ENCODE measurements around the gene ZNF862.

Gene ZNF862

DNA sequence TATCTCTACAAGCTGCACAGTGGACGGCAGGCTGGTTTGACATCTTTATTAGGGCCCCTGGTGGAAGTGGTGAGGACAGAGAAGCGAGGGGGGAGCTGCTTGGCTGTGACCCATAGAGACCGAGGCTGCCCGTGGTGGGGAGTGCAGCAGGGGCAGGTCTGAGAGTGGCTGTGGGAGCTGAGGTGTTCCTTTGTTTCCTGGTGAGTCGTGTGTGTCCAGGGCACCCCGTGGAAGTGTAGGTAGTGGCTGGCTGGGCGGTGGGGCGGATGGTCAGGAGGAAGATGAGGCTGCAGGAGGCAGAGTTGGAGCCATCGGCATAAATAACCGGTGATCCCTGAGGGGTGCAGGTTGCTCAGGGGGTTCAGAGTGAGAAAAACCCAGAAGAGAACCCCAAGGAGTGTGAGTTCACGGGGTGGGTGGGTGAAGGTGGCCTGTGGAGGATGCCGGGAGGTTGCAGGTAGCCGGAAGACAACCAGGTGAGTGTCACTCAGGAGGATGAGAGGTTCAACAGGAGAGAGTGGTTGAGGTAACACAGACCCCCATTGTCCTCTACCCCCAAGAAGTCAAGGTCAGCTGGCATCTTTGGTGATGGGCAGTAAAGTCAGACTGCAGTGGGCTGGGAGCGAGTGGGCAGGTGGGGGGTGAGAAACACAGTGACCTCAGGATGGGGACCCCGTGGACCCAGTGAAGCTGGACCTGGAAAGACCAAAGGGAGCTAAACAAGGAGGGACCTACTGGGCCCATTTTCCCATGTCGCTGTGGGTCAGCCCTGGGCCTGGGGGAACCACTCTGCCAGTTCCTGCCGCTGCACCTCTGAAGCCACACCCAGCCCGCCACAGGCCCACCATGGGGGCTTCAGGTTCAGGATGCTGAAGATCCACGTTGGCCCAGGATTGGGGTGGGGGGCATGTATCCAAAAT lies 43.4 kb downstream of the ZNF862 start:
- no peak for DNase-seq (ENCODE audit: low spot score)
- in situ Hi-C loops (cut with MboI; ENCODE audit: low sequenced_read_pairs, unreplicated experiment) = no loop called here
- no peak for TF ChIP-seq CTCF (IDR thresholded peaks at IDR 0.05; ENCODE audit: borderline replicate concordance, control extremely low read depth, extremely low read depth, insufficient read depth, missing control alignments)

GRCh38 chr7:149882248-149883047 lies 44.3 kb downstream of the ZNF862 start:
- in situ Hi-C loops (cut with MboI; ENCODE audit: low sequenced_read_pairs, unreplicated experiment) = no loop called here
- no peak for TF ChIP-seq CTCF (IDR thresholded peaks at IDR 0.05; ENCODE audit: borderline replicate concordance, control extremely low read depth, extremely low read depth, insufficient read depth, missing control alignments)
- no peak for DNase-seq (ENCODE audit: low spot score)

DNA sequence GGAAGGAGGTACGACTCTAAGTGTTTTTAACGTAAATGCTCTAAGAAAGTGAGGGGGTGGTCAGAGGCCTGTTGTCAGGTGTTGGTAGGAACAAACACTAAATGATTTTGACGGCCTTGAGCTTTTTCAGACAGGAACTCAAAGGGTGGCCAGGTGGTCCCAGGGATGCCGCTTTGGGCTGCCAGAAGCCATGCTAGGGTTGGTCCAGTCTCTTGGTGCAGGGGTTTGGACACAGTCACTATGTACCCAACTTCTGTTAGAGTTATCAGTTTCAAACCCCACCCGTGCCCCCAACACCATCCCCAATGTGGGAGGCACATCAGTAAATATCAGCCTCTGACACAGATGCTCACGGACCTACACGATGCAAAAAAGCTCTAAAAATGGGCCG lies 44.9 kb downstream of the ZNF862 start:
- no peak for DNase-seq (ENCODE audit: low spot score)
- no peak for TF ChIP-seq CTCF (IDR thresholded peaks at IDR 0.05; ENCODE audit: borderline replicate concordance, control extremely low read depth, extremely low read depth, insufficient read depth, missing control alignments)
- in situ Hi-C loops (cut with MboI; ENCODE audit: low sequenced_read_pairs, unreplicated experiment) = no loop called here

GRCh38 chr7:149883452-149883861 lies 45.3 kb downstream of the ZNF862 start:
- peak; percentile 51 for TF ChIP-seq CTCF (IDR thresholded peaks at IDR 0.05; ENCODE audit: borderline replicate concordance, control extremely low read depth, extremely low read depth, insufficient read depth, missing control alignments)
- in situ Hi-C loops (cut with MboI; ENCODE audit: low sequenced_read_pairs, unreplicated experiment) = no loop called here
- peak; percentile 75 for DNase-seq (ENCODE audit: low spot score)

- DNase-seq (ENCODE audit: low spot score) = no peak
- no peak for TF ChIP-seq CTCF (IDR thresholded peaks at IDR 0.05; ENCODE audit: borderline replicate concordance, control extremely low read depth, extremely low read depth, insufficient read depth, missing control alignments)
- in situ Hi-C loops (cut with MboI; ENCODE audit: low sequenced_read_pairs, unreplicated experiment) = no loop called here
These were observed 45.8 kb downstream of the ZNF862 start for GRCh38 chr7:149884016-149884415.

- DNase-seq (ENCODE audit: low spot score) = no peak
- TF ChIP-seq CTCF (IDR thresholded peaks at IDR 0.05; ENCODE audit: borderline replicate concordance, control extremely low read depth, extremely low read depth, insufficient read depth, missing control alignments) = no peak
- in situ Hi-C loops (cut with MboI; ENCODE audit: low sequenced_read_pairs, unreplicated experiment) = no loop called here
These were observed 46.4 kb downstream of the ZNF862 start for GRCh38 chr7:149884541-149884940.

Measured in GM13976 (cell line).